SK-N-SH (cell line): Measurements from ENCODE around the gene NME9. TPM values are rescaled to one million over a fixed set of nuclear protein-coding genes. Genes with fewer than 3 reads are reported as not detected.

Experiments
- CTCF ChIA-PET: fragments of 300-600, 350-600 bp; formaldehyde crosslinking; extraction: SDS; loops from one replicate; lab custom pipeline; 2021; lab: Yijun Ruan, JAX
- POLR2A ChIA-PET: fragments of 350-600 bp; sonication (Branson Sonifier 250); formaldehyde crosslinking; extraction: SDS; loops from one replicate; lab custom pipeline; 2020; ENCODE audit warnings: antibody characterized with exemption, inconsistent platforms; lab: Yijun Ruan, JAX
- DNase-seq: peaks from one replicate; pipeline ENCODE4 v3.0.0; 2012
- H2AFZ ChIP-seq: fragments of 200-600 bp; sonication (generic); 2 replicates; pipeline ENCODE4 v1.8.1; 2016; ENCODE audit warnings: antibody characterized with exemption, mild to moderate bottlenecking, low read depth
- H3F3A ChIP-seq: fragments of 200-600 bp; sonication (generic); replicated peaks from 2 replicates; pipeline ENCODE3; 2016; ENCODE audit warnings: antibody characterized with exemption, mild to moderate bottlenecking; ENCODE audit not compliant: insufficient read depth
- H3K27ac ChIP-seq, 2 experiments: fragments of 200-500 bp in 1 of 2; fragments of 200-600 bp in 1 of 2; sonication (Bioruptor generic) in 1 of 2; sonication (generic), shearing (Covaris generic) in 1 of 2; 2 replicates each; pipeline versions ENCODE4 v1.5.1 to v1.6.1; 2014 to 2016; ENCODE audit warnings: low read depth in 2 of 2, inconsistent platforms in 1 of 2, low read length in 1 of 2, mild to moderate bottlenecking in 1 of 2, mixed read lengths in 1 of 2
- H3K27me3 ChIP-seq: fragments of 200-600 bp; sonication (generic), shearing (Covaris generic); 2 replicates; pipeline ENCODE4 v1.6.1; 2016; ENCODE audit warnings: mixed run types; ENCODE audit not compliant: insufficient read depth
- H3K36me3 ChIP-seq, 2 experiments: fragments of 200-500 bp in 1 of 2; fragments of 200-600 bp in 1 of 2; sonication (Bioruptor generic) in 1 of 2; sonication (generic) in 1 of 2; replicated peaks in 1 of 2; 2 replicates each; pipeline versions ENCODE3 to v1.5.1; 2014 to 2016; ENCODE audit warnings: low read length in 1 of 2, mild to moderate bottlenecking in 1 of 2; ENCODE audit not compliant: insufficient read depth in 2 of 2, control insufficient read depth in 1 of 2
- H3K4me1 ChIP-seq, 2 experiments: fragments of 200-500 bp in 1 of 2; fragments of 200-600 bp in 1 of 2; sonication (Bioruptor generic) in 1 of 2; sonication (generic), shearing (Covaris generic) in 1 of 2; 2 replicates each; pipeline versions ENCODE4 v1.5.1 to v1.6.1; 2014 to 2016; ENCODE audit warnings: low read depth in 1 of 2, low read length in 1 of 2, mixed run types in 1 of 2; ENCODE audit not compliant: insufficient read depth in 2 of 2, control insufficient read depth in 1 of 2
- H3K4me2 ChIP-seq: fragments of 200-600 bp; sonication (generic), shearing (Covaris generic); 2 replicates; pipeline ENCODE4 v1.6.1; 2017; ENCODE audit warnings: mixed run types
- H3K4me3 ChIP-seq, 2 experiments: fragments of 200-500 bp in 1 of 2; fragments of 200-600 bp in 1 of 2; sonication (Bioruptor generic) in 1 of 2; sonication (generic), shearing (Covaris generic) in 1 of 2; 2 replicates each; pipeline versions ENCODE4 v1.5.1 to v1.8.1; 2014 to 2016; ENCODE audit warnings: low read depth in 2 of 2, inconsistent platforms in 1 of 2, low read length in 1 of 2, mild to moderate bottlenecking in 1 of 2, mixed read lengths in 1 of 2, moderate library complexity in 1 of 2
- H3K79me2 ChIP-seq: fragments of 200-600 bp; sonication (generic); 2 replicates; pipeline ENCODE4 v1.8.1; 2017; ENCODE audit warnings: mild to moderate bottlenecking; ENCODE audit not compliant: insufficient read depth
- H3K9ac ChIP-seq: fragments of 200-600 bp; sonication (generic); 2 replicates; pipeline ENCODE4 v1.6.1; 2017; ENCODE audit warnings: mixed run types
- H3K9me2 ChIP-seq: fragments of 200-600 bp; sonication (generic); 2 replicates; pipeline ENCODE4 v1.6.1; 2017; ENCODE audit warnings: mixed run types
- H3K9me3 ChIP-seq: fragments of 200-600 bp; sonication (generic); 2 replicates; pipeline ENCODE4 v1.6.1; 2017; ENCODE audit warnings: mixed run types, mild to moderate bottlenecking, moderate library complexity
- H4K20me1 ChIP-seq: fragments of 200-600 bp; sonication (generic); 2 replicates; pipeline ENCODE4 v1.6.1; 2017; ENCODE audit warnings: mild to moderate bottlenecking, mixed run types; ENCODE audit not compliant: insufficient read depth
- CHD2 ChIP-seq: fragments of 150-350 bp; IDR thresholded peaks from 2 replicates; pipeline ENCODE4 v1.6.1; 2018; ENCODE audit warnings: low read length; ENCODE audit not compliant: partially characterized antibody
- EZH2phosphoT487 ChIP-seq: fragments of 200-600 bp; sonication (generic); IDR thresholded peaks from 2 replicates; pipeline ENCODE4 v1.6.1; 2017; ENCODE audit warnings: low read depth, mixed run types, mild to moderate bottlenecking, antibody characterized with exemption, moderate library complexity, borderline replicate concordance
- FOSL2 ChIP-seq: IDR thresholded peaks from 2 replicates; pipeline ENCODE4 v1.4.0; 2012; ENCODE audit warnings: low read depth, mild to moderate bottlenecking, moderate library complexity, borderline replicate concordance
- FOXM1 ChIP-seq: IDR thresholded peaks from 2 replicates; pipeline ENCODE4 v1.4.0; 2012; ENCODE audit warnings: low read depth, mild to moderate bottlenecking
- GABPA ChIP-seq: IDR thresholded peaks from 2 replicates; pipeline ENCODE4 v1.4.0; 2012; ENCODE audit warnings: low read depth, mild to moderate bottlenecking
- GATA2 ChIP-seq: sonication (generic); formaldehyde crosslinking; IDR thresholded peaks from 2 replicates; pipeline ENCODE4 v1.5.0; 2020; ENCODE audit warnings: mild to moderate bottlenecking, missing genetic modification reagents
- MEF2A ChIP-seq: IDR thresholded peaks from 2 replicates; pipeline ENCODE4 v1.4.0; 2012; ENCODE audit warnings: low read depth, borderline replicate concordance
- MXI1 ChIP-seq: IDR thresholded peaks from 2 replicates; pipeline ENCODE4 v1.6.1; 2012; ENCODE audit warnings: mild to moderate bottlenecking, low read depth, low read length, improper control_type of control experiment
- RCOR1 ChIP-seq: fragments of 150-350 bp; IDR thresholded peaks from 2 replicates; pipeline ENCODE4 v1.6.1; 2017; ENCODE audit warnings: antibody characterized with exemption, low read length
- RXRA ChIP-seq: IDR thresholded peaks from 2 replicates; pipeline ENCODE4 v1.4.0; 2012; ENCODE audit warnings: low read depth, mild to moderate bottlenecking, borderline replicate concordance
- SIN3A ChIP-seq: IDR thresholded peaks from 2 replicates; pipeline ENCODE4 v1.6.1; 2012; ENCODE audit warnings: low read depth, mild to moderate bottlenecking, low read length, moderate library complexity, borderline replicate concordance
- SMC3 ChIP-seq: IDR thresholded peaks from 2 replicates; pipeline ENCODE4 v1.6.1; 2012; ENCODE audit warnings: low read depth, low read length, improper control_type of control experiment
- TCF12 ChIP-seq: IDR thresholded peaks from 2 replicates; pipeline ENCODE4 v1.4.0; 2012
- WGBS: methylation state at CpG from one replicate; pipeline ENCODE4 v1.1.6; 2017; ENCODE audit warnings: low lambda C conversion rate; 5-methylcytosine and 5-hydroxymethylcytosine counted together
- polyA plus RNA-seq, 3 experiments: library from polyadenylated mRNA; depleted of rRNA; stranded (reverse); fragments of >200 nt; gene quantifications; 2 replicates each; pipeline ENCODE4 v1.2.3, GENCODE V29; 2012
- TF ChIP-seq, protein P1 (sequence below): IDR thresholded peaks from 2 replicates; pipeline ENCODE4 v1.4.0; 2012; ENCODE audit warnings: low read depth, borderline replicate concordance
- TF ChIP-seq, protein P2 (sequence below): fragments of 200-600 bp; sonication (generic); IDR thresholded peaks from 2 replicates; pipeline ENCODE4 v1.6.1; 2017; ENCODE audit warnings: antibody characterized with exemption, mild to moderate bottlenecking, moderate library complexity
- TF ChIP-seq, protein P3 (sequence below): fragments of 150-350 bp; IDR thresholded peaks from 2 replicates; pipeline ENCODE4 v1.6.1; 2016; ENCODE audit warnings: mild to moderate bottlenecking, low read depth, low read length
- TF ChIP-seq, protein P4 (sequence below): IDR thresholded peaks from 2 replicates; pipeline ENCODE4 v1.4.0; 2012; ENCODE audit warnings: low read depth, borderline replicate concordance

Gene NME9
- polyA plus RNA-seq, 1 of the 3 experiments (the other 2 are of a cell fraction): 0.43 TPM

DNA sequence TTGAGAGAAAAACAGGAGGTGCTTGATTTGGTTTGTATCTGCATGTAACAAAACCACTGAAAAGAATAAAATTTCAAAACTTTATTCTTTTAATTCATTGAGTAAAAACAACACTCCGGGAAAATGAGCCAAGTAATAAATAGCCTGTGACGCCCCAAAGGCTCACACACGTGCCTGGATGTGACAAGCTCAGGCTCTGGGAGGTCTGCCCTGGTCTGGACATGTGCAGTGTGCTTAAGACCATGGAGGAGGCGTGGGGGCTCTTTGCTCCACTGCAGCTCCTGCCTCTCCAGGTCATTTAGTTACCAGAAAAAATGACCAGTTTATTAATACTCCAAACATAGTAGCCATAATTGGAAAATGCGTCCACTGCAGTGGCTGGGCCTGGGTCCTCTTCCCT, 8.6 kb upstream of the NME9 start:
- H3K9ac ChIP-seq: no peak overlapping the region
- ChIA-PET CTCF (interaction anchor here (2.1 kb wide), 1 partner anchor 10 kb away, joined by 9 read pairs; the partner anchor contains the start of gene MRAS), POLR2A (no interaction called here)
- no peak for DNase-seq
- no peaks in the 10 kb centered on the region for H3K27me3 ChIP-seq
- H3F3A ChIP-seq: no peaks in the 10 kb centered on the region
- H3K36me3 ChIP-seq: no peaks in the 10 kb centered on the region
- H3K79me2 ChIP-seq: no peaks in the 10 kb centered on the region
- H3K9me3 ChIP-seq: no peaks in the 10 kb centered on the region
- TF ChIP-seq RXRA: no peak
- TF ChIP-seq GABPA: no peak
- no peak for TF ChIP-seq FOXM1
- no peak for TF ChIP-seq EZH2phosphoT487
- no peak for TF ChIP-seq TCF12
- TF ChIP-seq SIN3A: no peak
- TF ChIP-seq GATA2 (CRISPR knock-in tag): no peak
- TF ChIP-seq CHD2: no peak
- no peak for TF ChIP-seq MXI1
- TF ChIP-seq, protein P1, sequence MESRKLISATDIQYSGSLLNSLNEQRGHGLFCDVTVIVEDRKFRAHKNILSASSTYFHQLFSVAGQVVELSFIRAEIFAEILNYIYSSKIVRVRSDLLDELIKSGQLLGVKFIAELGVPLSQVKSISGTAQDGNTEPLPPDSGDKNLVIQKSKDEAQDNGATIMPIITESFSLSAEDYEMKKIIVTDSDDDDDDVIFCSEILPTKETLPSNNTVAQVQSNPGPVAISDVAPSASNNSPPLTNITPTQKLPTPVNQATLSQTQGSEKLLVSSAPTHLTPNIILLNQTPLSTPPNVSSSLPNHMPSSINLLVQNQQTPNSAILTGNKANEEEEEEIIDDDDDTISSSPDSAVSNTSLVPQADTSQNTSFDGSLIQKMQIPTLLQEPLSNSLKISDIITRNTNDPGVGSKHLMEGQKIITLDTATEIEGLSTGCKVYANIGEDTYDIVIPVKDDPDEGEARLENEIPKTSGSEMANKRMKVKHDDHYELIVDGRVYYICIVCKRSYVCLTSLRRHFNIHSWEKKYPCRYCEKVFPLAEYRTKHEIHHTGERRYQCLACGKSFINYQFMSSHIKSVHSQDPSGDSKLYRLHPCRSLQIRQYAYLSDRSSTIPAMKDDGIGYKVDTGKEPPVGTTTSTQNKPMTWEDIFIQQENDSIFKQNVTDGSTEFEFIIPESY: no peak
- TF ChIP-seq, protein P2, sequence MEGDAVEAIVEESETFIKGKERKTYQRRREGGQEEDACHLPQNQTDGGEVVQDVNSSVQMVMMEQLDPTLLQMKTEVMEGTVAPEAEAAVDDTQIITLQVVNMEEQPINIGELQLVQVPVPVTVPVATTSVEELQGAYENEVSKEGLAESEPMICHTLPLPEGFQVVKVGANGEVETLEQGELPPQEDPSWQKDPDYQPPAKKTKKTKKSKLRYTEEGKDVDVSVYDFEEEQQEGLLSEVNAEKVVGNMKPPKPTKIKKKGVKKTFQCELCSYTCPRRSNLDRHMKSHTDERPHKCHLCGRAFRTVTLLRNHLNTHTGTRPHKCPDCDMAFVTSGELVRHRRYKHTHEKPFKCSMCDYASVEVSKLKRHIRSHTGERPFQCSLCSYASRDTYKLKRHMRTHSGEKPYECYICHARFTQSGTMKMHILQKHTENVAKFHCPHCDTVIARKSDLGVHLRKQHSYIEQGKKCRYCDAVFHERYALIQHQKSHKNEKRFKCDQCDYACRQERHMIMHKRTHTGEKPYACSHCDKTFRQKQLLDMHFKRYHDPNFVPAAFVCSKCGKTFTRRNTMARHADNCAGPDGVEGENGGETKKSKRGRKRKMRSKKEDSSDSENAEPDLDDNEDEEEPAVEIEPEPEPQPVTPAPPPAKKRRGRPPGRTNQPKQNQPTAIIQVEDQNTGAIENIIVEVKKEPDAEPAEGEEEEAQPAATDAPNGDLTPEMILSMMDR: no peak
- TF ChIP-seq, protein P3, sequence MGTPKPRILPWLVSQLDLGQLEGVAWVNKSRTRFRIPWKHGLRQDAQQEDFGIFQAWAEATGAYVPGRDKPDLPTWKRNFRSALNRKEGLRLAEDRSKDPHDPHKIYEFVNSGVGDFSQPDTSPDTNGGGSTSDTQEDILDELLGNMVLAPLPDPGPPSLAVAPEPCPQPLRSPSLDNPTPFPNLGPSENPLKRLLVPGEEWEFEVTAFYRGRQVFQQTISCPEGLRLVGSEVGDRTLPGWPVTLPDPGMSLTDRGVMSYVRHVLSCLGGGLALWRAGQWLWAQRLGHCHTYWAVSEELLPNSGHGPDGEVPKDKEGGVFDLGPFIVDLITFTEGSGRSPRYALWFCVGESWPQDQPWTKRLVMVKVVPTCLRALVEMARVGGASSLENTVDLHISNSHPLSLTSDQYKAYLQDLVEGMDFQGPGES: no peak
- TF ChIP-seq SMC3: no peak
- TF ChIP-seq FOSL2: no peak
- TF ChIP-seq RCOR1: no peak
- TF ChIP-seq, protein P4, sequence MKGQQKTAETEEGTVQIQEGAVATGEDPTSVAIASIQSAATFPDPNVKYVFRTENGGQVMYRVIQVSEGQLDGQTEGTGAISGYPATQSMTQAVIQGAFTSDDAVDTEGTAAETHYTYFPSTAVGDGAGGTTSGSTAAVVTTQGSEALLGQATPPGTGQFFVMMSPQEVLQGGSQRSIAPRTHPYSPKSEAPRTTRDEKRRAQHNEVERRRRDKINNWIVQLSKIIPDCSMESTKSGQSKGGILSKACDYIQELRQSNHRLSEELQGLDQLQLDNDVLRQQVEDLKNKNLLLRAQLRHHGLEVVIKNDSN: no peak
- no peak for TF ChIP-seq MEF2A
- TF ChIP-seq, all 33 proteins: peak for 0
- WGBS: 62% methylated on average over 5 of the region's 5 CpGs
- H3K4me1 ChIP-seq: no peaks in the 10 kb centered on the region
- H3K9me2 ChIP-seq: no peaks in the 10 kb centered on the region
- no peaks in the 10 kb centered on the region for H4K20me1 ChIP-seq
- no peak overlapping the region for H2AFZ ChIP-seq
- no peak overlapping the region for H3K4me3 ChIP-seq
- H3K27ac ChIP-seq: no peak overlapping the region
- H3K4me2 ChIP-seq: no peak overlapping the region
